RWPE2 (cell line): ENCODE measurements around the gene FCRLB.
"Not testable (repeated sequence)": the region's sequence is repeated elsewhere in the genome, so short reads cannot be mapped to it uniquely, and the experiment has no call there.

Experiments used
- ATAC-seq: fragments of 200-7000 bp; cut with Tn5 transposase; 3 replicates; pipeline ENCODE4 v1.9.1; 2021; ENCODE audit warnings: low read depth
- DNase-seq: peaks from one replicate; pipeline ENCODE4 v3.0.0-alpha.2; 2020; ENCODE audit warnings: low spot score
- H3K27ac ChIP-seq: fragments of 450-650 bp; 2 replicates; pipeline ENCODE4 v1.5.1; 2017; ENCODE audit warnings: mild to moderate bottlenecking; ENCODE audit not compliant: poor library complexity, severe bottlenecking
- H3K27me3 ChIP-seq: fragments of 250-450 bp; sonication (Bioruptor Pico); 2 replicates; pipeline ENCODE4 v1.5.1; 2021; ENCODE audit warnings: mild to moderate bottlenecking, moderate library complexity; ENCODE audit not compliant: insufficient read depth, poor library complexity, severe bottlenecking
- H3K36me3 ChIP-seq: fragments of 250-450 bp; sonication (Bioruptor Pico); 2 replicates; pipeline ENCODE4 v1.5.1; 2020; ENCODE audit warnings: low read depth, mild to moderate bottlenecking, moderate library complexity
- H3K4me1 ChIP-seq: fragments of 250-450 bp; sonication (Bioruptor Pico); 2 replicates; pipeline ENCODE4 v1.5.1; 2021; ENCODE audit warnings: mild to moderate bottlenecking, moderate library complexity; ENCODE audit not compliant: insufficient read depth, poor library complexity, severe bottlenecking
- H3K4me3 ChIP-seq: fragments of 250-450 bp; sonication (Bioruptor Pico); 2 replicates; pipeline ENCODE4 v1.5.1; 2021; ENCODE audit warnings: mild to moderate bottlenecking, moderate library complexity; ENCODE audit not compliant: severe bottlenecking
- H3K9me3 ChIP-seq: fragments of 250-450 bp; sonication (Bioruptor Pico); 2 replicates; pipeline ENCODE4 v1.5.1; 2021; ENCODE audit warnings: mild to moderate bottlenecking, moderate library complexity; ENCODE audit not compliant: severe bottlenecking
- CTCF ChIP-seq: fragments of 450-650 bp; IDR thresholded peaks from one replicate; pipeline ENCODE4 v1.5.1; 2017; ENCODE audit warnings: mild to moderate bottlenecking, moderate library complexity; ENCODE audit not compliant: poor library complexity, severe bottlenecking

Gene FCRLB

GRCh38 chr1:161768461-161768860 lies 47.1 kb downstream of the FCRLB start:
- H3K4me3 ChIP-seq = no peak overlapping the region
- ATAC-seq = no peak
- TF ChIP-seq CTCF = no peak
- H3K4me1 ChIP-seq = peaks cover 3% of the 10 kb centered on the region
- DNase-seq = no peak
- no peaks in the 10 kb centered on the region; the same call in 1 of the 2 replicates for H3K36me3 ChIP-seq
- H3K27me3 ChIP-seq = no peaks in the 10 kb centered on the region
- no peak overlapping the region for H3K27ac ChIP-seq
- H3K9me3 ChIP-seq = no peaks in the 10 kb centered on the region

- Histone ChIP-seq H3K4me3 (no peak overlapping the region), H3K4me1 (peaks cover 3% of the 10 kb centered on the region), H3K27me3 (no peaks in the 10 kb centered on the region), H3K9me3 (no peaks in the 10 kb centered on the region), H3K36me3 (no peaks in the 10 kb centered on the region; the same call in 1 of the 2 replicates), H3K27ac (no peak overlapping the region)
- no peak for DNase-seq
- TF ChIP-seq CTCF = no peak
- ATAC-seq = no peak
Measured at GRCh38 chr1:161768986-161769672, 47.8 kb downstream of the FCRLB start.

GRCh38 chr1:161769673-161770045 lies 48.3 kb downstream of the FCRLB start:
- not testable (repeated sequence) for DNase-seq, H3K4me1 ChIP-seq, ATAC-seq, H3K27ac ChIP-seq, H3K4me3 ChIP-seq, H3K36me3 ChIP-seq, H3K27me3 ChIP-seq, H3K9me3 ChIP-seq

- Histone ChIP-seq H3K4me1 (peaks cover 3% of the 10 kb centered on the region), H3K27me3 (no peaks in the 10 kb centered on the region), H3K4me3 (no peak overlapping the region), H3K27ac (no peak overlapping the region), H3K9me3 (no peaks in the 10 kb centered on the region), H3K36me3 (no peaks in the 10 kb centered on the region; the same call in 1 of the 2 replicates)
- ATAC-seq (no peak), DNase-seq (no peak)
- TF ChIP-seq CTCF = no peak
Measured at GRCh38 chr1:161770250-161770649, 48.9 kb downstream of the FCRLB start.

GRCh38 chr1:161771161-161771560 lies 49.8 kb downstream of the FCRLB start:
- Histone ChIP-seq H3K27ac (no peak overlapping the region), H3K9me3 (peaks cover 3% of the 10 kb centered on the region), H3K4me3 (no peak overlapping the region), H3K36me3 (no peaks in the 10 kb centered on the region; the same call in 1 of the 2 replicates), H3K27me3 (no peaks in the 10 kb centered on the region), H3K4me1 (peaks cover 3% of the 10 kb centered on the region)
- no peak for ATAC-seq
- TF ChIP-seq CTCF = no peak
- DNase-seq = no peak
